Heart left ventricle (tissue), 13 donors: ENCODE measurements around the gene ATXN2.

Experiments
- CTCF ChIP-seq, 12 donors: fragments of 200-600 bp; sonication (generic) in 4 of 12; IDR thresholded peaks; one replicate each; pipeline versions ENCODE4 v1.5.0 to v1.8.0; 2018 to 2022; ENCODE audit warnings: antibody characterized with exemption in 12 of 12, mild to moderate bottlenecking in 5 of 12
- POLR2A ChIP-seq, 2 donors: fragments of 450-650 bp; IDR thresholded peaks; one replicate each; pipeline ENCODE4 v1.6.1; 2017; ENCODE audit warnings: antibody characterized with exemption in 2 of 2, mild to moderate bottlenecking in 2 of 2, moderate library complexity in 2 of 2
- donor health status: ischemic (EF 13 %, LVEDD 7.1; RV severe dilation, severe dysfunction).
- donor health status: DM: no; HTN: yes; CAD: no.
- donor health status: DM: no; HTN: no; CAD: no.
- donor health status: ischemic (EF 25% LVEDD 6.9; RV normal size, moderate dysfunction).
- donor health status: ischemic (EF 25% LVEDD 5.7; RV mildly dilated, moderate dysfunction).
- donor health status: ischemic (EF 35%, LVEDD 5.7; RV mildly dilated, moderate dysfunction).
- donor health status: nonischemic (EF 11% LVEDD 7.7; RV severe dilation, severe dysfunction).
- donor health status: DM: yes; HTN: yes; CAD: no.
- donor health status: PGD.
- donor health status: ischemic (EF 29% LVEDD 5.4; RV normal size, mild dysfunction).
- donor health status: nonischemic (EF 23%, LVEDD 6.1; RV moderate dilation, normal function).

GRCh38 chr12:111451649-111452129, 147.4 kb downstream of the ATXN2 start:
- TF ChIP-seq CTCF (IDR thresholded peaks at IDR 0.05), result peak; percentile 72 to 88 (median 80)
- TF ChIP-seq POLR2A (IDR thresholded peaks at IDR 0.05), result no peak
